A673 (cell line): ENCODE measurements around the gene ZNF518B. TPM values are rescaled to one million over a fixed set of nuclear protein-coding genes. Genes with fewer than 3 reads are reported as not detected.
A peak's percentile ranks its signal among the peaks of the same experiment; 100 is the strongest.

Source experiments
- BruUV-seq: library from RNA; stranded (reverse); fragments of 400-500 nt; replicated peaks from 2 replicates; lab custom pipeline; 2021; lab: Mats Ljungman, UMichigan
- CTCF ChIA-PET: fragments of 300-600 bp; sonication (Branson Sonifier 250); formaldehyde crosslinking; loops from one replicate; lab custom pipeline; 2022; ENCODE audit warnings: antibody characterized with exemption; lab: Charles Lee
- POLR2A ChIA-PET: fragments of 300-600 bp; sonication (Branson Sonifier 250); formaldehyde crosslinking; loops from one replicate; lab custom pipeline; 2022; ENCODE audit warnings: antibody characterized with exemption; ENCODE audit not compliant: low non-redundant PET; lab: Charles Lee
- DNase-seq: peaks from one replicate; pipeline ENCODE4 v3.0.0-alpha.2; 2015; ENCODE audit warnings: low spot score
- H3K27ac ChIP-seq: fragments of 200-600 bp; sonication (generic); 2 replicates; pipeline ENCODE4 v1.5.1; 2016; ENCODE audit warnings: mixed run types, low read depth, mild to moderate bottlenecking, mixed read lengths, antibody characterized with exemption, low read length; ENCODE audit not compliant: poor library complexity, severe bottlenecking
- H3K27me3 ChIP-seq: fragments of 200-600 bp; sonication (generic); replicated peaks from 2 replicates; pipeline ENCODE4 v1.6.1; 2017; ENCODE audit warnings: mixed run types, low read depth, mild to moderate bottlenecking, mixed read lengths, antibody characterized with exemption, low read length; ENCODE audit not compliant: insufficient read depth, poor library complexity
- H3K36me3 ChIP-seq: fragments of 200-600 bp; sonication (generic); 2 replicates; pipeline ENCODE4 v1.6.1; 2016; ENCODE audit warnings: mixed run types, mild to moderate bottlenecking, mixed read lengths, antibody characterized with exemption, low read length; ENCODE audit not compliant: insufficient read depth, poor library complexity, severe bottlenecking
- H3K4me1 ChIP-seq: fragments of 200-600 bp; sonication (generic); 2 replicates; pipeline ENCODE4 v1.6.1; 2017; ENCODE audit warnings: mixed run types, mild to moderate bottlenecking, mixed read lengths, antibody characterized with exemption, low read length; ENCODE audit not compliant: insufficient read depth, poor library complexity, severe bottlenecking
- H3K4me3 ChIP-seq: fragments of 200-600 bp; sonication (generic); 2 replicates; pipeline ENCODE4 v1.5.1; 2016; ENCODE audit warnings: low read depth, mixed run types, mild to moderate bottlenecking, mixed read lengths, low read length; ENCODE audit not compliant: poor library complexity, severe bottlenecking
- H3K9me3 ChIP-seq: fragments of 200-600 bp; sonication (generic); 2 replicates; pipeline ENCODE4 v1.6.1; 2016; ENCODE audit warnings: mixed run types, low read depth, mild to moderate bottlenecking, mixed read lengths, antibody characterized with exemption, low read length; ENCODE audit not compliant: poor library complexity, severe bottlenecking
- EZH2 ChIP-seq: fragments of 200-600 bp; sonication (generic); IDR thresholded peaks from 2 replicates; pipeline ENCODE4 v1.6.1; 2017; ENCODE audit warnings: borderline replicate concordance, low read depth, mild to moderate bottlenecking, mixed read lengths, antibody characterized with exemption, low read length; ENCODE audit not compliant: poor library complexity, severe bottlenecking
- intact Hi-C: fragments of 100-400 bp; cut with micrococcal nuclease; formaldehyde crosslinking; loops from one replicate; pipeline ENCODE4 v1.10.0; 2022; ENCODE audit not compliant: unreplicated experiment
- total RNA-seq: library from RNA; stranded (reverse); gene quantifications from 2 replicates; pipeline ENCODE4 v1.2.3, GENCODE V29; 2021
- TF ChIP-seq, protein P1 (sequence below): fragments of 300-800, 200-600 bp; sonication (generic); conservative IDR thresholded peaks from 2 replicates; pipeline ENCODE4 v1.5.1; 2017; ENCODE audit warnings: low read depth, mild to moderate bottlenecking, antibody characterized with exemption, low read length, moderate library complexity, mixed read lengths

ZNF518B gene
- total RNA-seq, 1 experiment from 2014 or later, result not detected

DNA sequence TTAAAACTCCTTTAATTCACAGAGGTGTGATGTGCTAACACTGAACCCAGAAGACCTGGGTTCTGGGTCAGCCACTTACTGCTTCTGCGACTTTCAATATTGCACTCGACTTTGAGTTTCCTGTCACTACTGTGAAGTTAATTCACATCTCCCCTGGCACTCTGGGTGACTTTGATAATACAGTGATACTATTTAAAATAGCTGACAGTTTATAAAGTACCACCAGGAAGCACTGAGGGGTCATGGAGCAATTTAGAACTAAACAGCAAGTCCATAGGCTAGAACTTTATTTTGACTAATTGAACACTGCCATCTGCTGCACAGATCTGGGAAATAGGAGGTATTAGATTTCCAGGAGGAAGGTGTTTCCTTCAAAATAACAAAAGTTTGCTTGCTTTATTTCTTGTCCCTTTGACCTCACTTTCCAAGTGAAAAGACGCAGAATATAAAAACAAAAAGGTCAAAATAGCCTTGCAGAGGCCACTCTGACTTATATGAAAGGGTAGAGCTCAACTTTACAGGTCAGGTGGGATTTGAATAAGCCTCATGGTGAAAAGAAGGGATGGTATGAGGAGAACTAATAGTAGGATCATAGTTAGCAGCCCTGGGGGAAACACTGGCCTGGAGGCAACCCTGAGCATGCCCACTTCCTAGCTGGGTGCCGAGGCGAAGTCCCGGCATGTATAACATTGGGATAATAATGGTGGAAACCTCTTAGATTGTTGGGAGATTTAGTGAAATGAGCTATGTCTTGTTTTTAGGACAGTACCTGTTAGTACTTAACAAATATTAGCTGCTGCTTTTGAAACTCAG lies 53.4 kb downstream of the ZNF518B start:
- intact Hi-C loops, result loop anchor here (2.0 kb wide), 1 partner anchor 247 kb away; no protein-coding TSS in a partner anchor
- no peaks in the 10 kb centered on the region for H3K4me1 ChIP-seq
- H3K4me3 ChIP-seq, result no peak overlapping the region
- H3K36me3 ChIP-seq, result no peaks in the 10 kb centered on the region
- H3K9me3 ChIP-seq, result no peaks in the 10 kb centered on the region
- BruUV-seq, result no TSS peak
- TF ChIP-seq, protein P1, sequence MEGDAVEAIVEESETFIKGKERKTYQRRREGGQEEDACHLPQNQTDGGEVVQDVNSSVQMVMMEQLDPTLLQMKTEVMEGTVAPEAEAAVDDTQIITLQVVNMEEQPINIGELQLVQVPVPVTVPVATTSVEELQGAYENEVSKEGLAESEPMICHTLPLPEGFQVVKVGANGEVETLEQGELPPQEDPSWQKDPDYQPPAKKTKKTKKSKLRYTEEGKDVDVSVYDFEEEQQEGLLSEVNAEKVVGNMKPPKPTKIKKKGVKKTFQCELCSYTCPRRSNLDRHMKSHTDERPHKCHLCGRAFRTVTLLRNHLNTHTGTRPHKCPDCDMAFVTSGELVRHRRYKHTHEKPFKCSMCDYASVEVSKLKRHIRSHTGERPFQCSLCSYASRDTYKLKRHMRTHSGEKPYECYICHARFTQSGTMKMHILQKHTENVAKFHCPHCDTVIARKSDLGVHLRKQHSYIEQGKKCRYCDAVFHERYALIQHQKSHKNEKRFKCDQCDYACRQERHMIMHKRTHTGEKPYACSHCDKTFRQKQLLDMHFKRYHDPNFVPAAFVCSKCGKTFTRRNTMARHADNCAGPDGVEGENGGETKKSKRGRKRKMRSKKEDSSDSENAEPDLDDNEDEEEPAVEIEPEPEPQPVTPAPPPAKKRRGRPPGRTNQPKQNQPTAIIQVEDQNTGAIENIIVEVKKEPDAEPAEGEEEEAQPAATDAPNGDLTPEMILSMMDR, result peak; percentile 45
- TF ChIP-seq EZH2, result no peak
- DNase-seq, result peak; percentile 23
- ChIA-PET CTCF (interaction anchor here (1.1 kb wide), 1 partner anchor 246 kb away, joined by 4 read pairs; no protein-coding TSS in a partner anchor), POLR2A (no interaction called here)
- no peak overlapping the region for H3K27ac ChIP-seq
- H3K27me3 ChIP-seq, result no peaks in the 10 kb centered on the region

DNA sequence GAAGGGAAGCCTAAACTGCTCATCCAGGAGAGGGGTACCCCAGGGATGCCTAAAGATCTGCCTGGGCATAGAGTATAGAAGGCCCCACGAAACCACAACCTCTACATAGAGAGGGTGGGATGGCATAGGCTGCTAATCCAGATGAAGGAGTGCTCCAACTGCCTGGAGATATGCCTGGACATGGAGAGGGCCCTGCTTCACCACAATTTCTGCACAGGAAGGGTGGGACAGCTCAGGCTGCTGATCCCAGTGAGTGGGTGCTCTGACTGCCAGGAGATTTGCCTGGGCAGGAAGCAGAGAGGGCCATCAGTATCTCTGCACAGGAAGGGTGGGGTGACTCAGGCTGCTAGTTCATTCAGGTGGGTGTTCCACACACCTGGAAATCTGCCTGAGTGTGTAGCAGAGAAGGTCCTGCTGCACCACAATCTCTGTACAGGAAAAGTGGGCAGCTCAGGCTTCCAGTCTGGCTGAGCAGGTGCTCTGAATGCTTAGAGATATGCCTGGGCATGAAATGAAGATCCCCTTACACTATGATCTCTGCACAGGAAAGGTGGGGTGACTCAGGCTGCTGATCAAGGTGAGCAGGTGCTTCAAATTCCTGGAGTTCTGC lies 61.1 kb downstream of the ZNF518B start:
- Histone ChIP-seq H3K27me3 (no peaks in the 10 kb centered on the region), H3K9me3 (no peaks in the 10 kb centered on the region), H3K36me3 (no peaks in the 10 kb centered on the region), H3K4me3 (no peak overlapping the region), H3K27ac (no peak overlapping the region), H3K4me1 (no peaks in the 10 kb centered on the region)
- intact Hi-C loops, result no loop called here
- no peak for TF ChIP-seq EZH2
- TF ChIP-seq, protein P1, result no peak
- CTCF ChIA-PET, result no interaction called here
- BruUV-seq, result no TSS peak
- no peak for DNase-seq
- POLR2A ChIA-PET, result no interaction called here

Other genes starting within 250 kb of the ZNF518B start
- not detected in 2 replicates for gene CLNK, start 227.3 kb upstream of the ZNF518B start, total RNA-seq